ENCODE results near the gene METAP1D.
"Not testable (repeated sequence)": the region's sequence is repeated elsewhere in the genome, so short reads cannot be mapped to it uniquely, and the experiment has no call there.

METAP1D gene

DNA sequence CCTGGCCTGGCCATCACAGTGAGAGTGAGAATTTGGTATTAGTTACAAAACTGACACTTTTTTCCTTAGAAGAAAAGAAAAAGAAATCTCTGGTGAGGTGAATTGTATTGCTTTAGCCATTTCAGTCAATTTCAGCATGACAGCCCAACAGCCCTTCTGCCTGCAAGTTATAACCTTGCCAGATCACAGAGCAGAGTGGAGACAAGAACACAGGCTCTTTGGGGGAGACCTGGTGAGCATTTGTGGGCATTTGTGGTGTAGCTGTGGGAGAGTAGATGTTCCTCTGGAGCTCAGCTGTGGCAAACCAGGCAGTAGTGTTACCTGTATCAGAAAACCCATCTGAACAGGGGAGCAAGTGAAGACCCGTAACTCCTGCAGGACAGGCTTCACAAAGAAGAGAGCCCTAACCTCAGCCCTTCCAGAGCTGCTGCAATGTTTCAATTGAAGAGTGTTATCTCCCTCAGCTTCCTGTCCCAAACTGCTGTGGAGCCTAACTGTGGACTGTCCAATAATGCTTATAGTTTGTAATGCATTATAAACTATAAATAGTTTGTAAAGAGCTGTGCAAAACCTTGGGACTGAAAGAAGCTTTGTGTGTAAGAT, 62.8 kb downstream of the METAP1D start:
- H3K4me1 ChIP-seq (ENCODE audit: control insufficient read depth, insufficient read depth, low read length) = no peaks in the 10 kb centered on the region
- H3K9me3 ChIP-seq (ENCODE audit: control insufficient read depth, insufficient read depth, low read length) = no peaks in the 10 kb centered on the region
- no peak overlapping the region for H3K27ac ChIP-seq (ENCODE audit: low read length)
- DNase-seq (ENCODE audit: low read depth, low spot score) = no peak
- no CpG with 5 or more reads among the region's 1 CpG for WGBS (ENCODE audit: insufficient coverage, insufficient read length)
- no peak overlapping the region for H3K4me3 ChIP-seq (ENCODE audit: low read length)
- no peaks in the 10 kb centered on the region for H3K27me3 ChIP-seq (ENCODE audit: control insufficient read depth, insufficient read depth, low read length)
- no peaks in the 10 kb centered on the region for H3K36me3 ChIP-seq (ENCODE audit: control insufficient read depth, insufficient read depth, low read length)

DNA sequence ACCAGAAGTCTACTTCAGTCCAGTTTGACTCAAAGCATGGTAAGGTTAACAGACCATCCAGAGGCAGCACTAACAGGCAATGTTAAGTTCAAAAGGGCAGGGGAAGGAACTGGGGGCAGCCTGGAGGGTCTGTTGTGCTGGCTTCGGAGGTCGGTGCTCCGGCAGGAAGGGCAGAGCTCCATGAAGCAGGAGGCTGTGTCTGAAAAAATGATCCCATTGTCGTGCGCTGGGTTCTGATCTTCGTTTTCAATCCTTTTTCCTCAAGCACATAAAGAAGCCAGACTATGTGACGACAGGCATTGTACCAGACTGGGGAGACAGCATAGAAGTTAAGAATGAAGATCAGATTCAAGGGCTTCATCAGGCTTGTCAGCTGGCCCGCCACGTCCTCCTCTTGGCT, 63.7 kb downstream of the METAP1D start:
- Histone ChIP-seq H3K4me1 (ENCODE audit: control insufficient read depth, insufficient read depth, low read length) (no peaks in the 10 kb centered on the region), H3K27me3 (ENCODE audit: control insufficient read depth, insufficient read depth, low read length) (no peaks in the 10 kb centered on the region), H3K27ac (ENCODE audit: low read length) (no peak overlapping the region), H3K36me3 (ENCODE audit: control insufficient read depth, insufficient read depth, low read length) (no peaks in the 10 kb centered on the region), H3K4me3 (ENCODE audit: low read length) (no peak overlapping the region), H3K9me3 (ENCODE audit: control insufficient read depth, insufficient read depth, low read length) (no peaks in the 10 kb centered on the region)
- WGBS (ENCODE audit: insufficient coverage, insufficient read length) = no CpG with 5 or more reads among the region's 9 CpGs
- DNase-seq (ENCODE audit: low read depth, low spot score) = no peak

DNA sequence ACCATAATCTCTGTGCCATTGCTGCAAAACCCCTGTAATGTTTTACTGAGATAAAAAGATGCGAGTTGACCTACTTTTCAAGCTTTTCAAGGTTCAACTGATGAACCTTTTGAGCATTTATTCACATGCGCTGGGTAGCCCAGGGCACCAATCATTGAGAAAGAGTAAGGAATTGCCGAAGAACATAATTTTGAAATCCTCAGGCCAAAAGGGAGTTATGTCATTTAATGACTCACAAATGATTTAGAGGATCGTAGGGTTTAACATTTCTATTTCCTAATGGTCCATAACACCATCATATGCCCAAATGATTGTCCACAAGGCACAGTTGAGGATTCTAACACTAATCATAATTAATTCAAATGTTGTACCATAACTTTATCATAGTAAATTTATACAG, 65.4 kb downstream of the METAP1D start:
- H3K9me3 ChIP-seq (ENCODE audit: control insufficient read depth, insufficient read depth, low read length) = no peaks in the 10 kb centered on the region
- H3K27me3 ChIP-seq (ENCODE audit: control insufficient read depth, insufficient read depth, low read length) = no peaks in the 10 kb centered on the region
- no CpG with 5 or more reads among the region's 4 CpGs for WGBS (ENCODE audit: insufficient coverage, insufficient read length)
- H3K4me1 ChIP-seq (ENCODE audit: control insufficient read depth, insufficient read depth, low read length) = no peaks in the 10 kb centered on the region
- DNase-seq (ENCODE audit: low read depth, low spot score) = no peak
- no peak overlapping the region for H3K4me3 ChIP-seq (ENCODE audit: low read length)
- no peaks in the 10 kb centered on the region for H3K36me3 ChIP-seq (ENCODE audit: control insufficient read depth, insufficient read depth, low read length)
- H3K27ac ChIP-seq (ENCODE audit: low read length) = no peak overlapping the region

DNA sequence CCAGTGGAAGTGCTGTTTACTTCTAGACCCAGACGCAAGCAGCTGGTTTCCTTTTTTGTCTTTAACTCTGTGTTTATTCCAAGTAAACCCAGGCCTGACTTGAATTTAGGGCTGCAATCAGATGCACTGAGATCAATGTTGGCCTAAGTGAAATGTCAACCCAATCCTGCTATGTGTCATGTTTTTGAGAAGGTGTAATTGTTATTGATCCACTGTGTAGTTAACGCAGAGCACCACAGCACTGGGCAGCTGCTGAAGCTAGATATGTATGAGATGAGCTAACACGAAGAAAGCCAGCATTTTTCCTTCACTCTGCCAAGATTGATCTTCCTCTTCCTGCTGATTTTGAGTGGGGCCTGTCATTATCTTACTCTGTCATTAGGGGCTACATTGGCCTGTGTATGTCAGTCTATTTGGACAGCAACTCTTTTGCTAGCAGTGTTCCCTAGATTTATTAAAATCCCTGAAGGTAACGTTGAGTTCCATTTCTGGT, 66.7 kb downstream of the METAP1D start:
- WGBS (ENCODE audit: insufficient coverage, insufficient read length) = no CpG with 5 or more reads among the region's 4 CpGs
- no peak for DNase-seq (ENCODE audit: low read depth, low spot score)
- Histone ChIP-seq H3K4me1 (ENCODE audit: control insufficient read depth, insufficient read depth, low read length) (no peaks in the 10 kb centered on the region), H3K9me3 (ENCODE audit: control insufficient read depth, insufficient read depth, low read length) (no peaks in the 10 kb centered on the region), H3K36me3 (ENCODE audit: control insufficient read depth, insufficient read depth, low read length) (no peaks in the 10 kb centered on the region), H3K27ac (ENCODE audit: low read length) (no peak overlapping the region), H3K27me3 (ENCODE audit: control insufficient read depth, insufficient read depth, low read length) (no peaks in the 10 kb centered on the region), H3K4me3 (ENCODE audit: low read length) (no peak overlapping the region)

DNA sequence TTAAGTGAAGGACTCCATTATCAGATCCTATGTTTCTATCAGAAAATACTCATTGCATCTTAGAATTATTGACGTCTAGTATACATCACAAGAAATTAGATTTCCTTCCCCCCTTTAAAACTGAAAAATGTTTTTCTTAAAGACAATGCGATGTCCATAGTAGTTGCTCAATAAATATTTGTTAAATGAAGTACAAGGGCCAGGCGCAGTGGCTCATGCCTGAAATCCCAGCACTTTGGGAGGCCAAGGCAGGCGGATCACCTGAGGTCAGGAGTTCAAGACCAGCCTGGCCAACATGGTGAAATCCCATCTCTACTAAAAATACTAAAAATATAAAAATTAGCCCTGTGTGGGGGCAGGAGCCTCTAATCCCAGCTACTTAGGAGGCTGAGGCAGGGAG, 68.2 kb downstream of the METAP1D start:
- DNase-seq (ENCODE audit: low read depth, low spot score); H3K36me3 ChIP-seq (ENCODE audit: control insufficient read depth, insufficient read depth, low read length); H3K27ac ChIP-seq (ENCODE audit: low read length); H3K4me1 ChIP-seq (ENCODE audit: control insufficient read depth, insufficient read depth, low read length); H3K4me3 ChIP-seq (ENCODE audit: low read length); H3K27me3 ChIP-seq (ENCODE audit: control insufficient read depth, insufficient read depth, low read length); H3K9me3 ChIP-seq (ENCODE audit: control insufficient read depth, insufficient read depth, low read length): not testable (repeated sequence)
- no CpG with 5 or more reads among the region's 4 CpGs for WGBS (ENCODE audit: insufficient coverage, insufficient read length)

DNA sequence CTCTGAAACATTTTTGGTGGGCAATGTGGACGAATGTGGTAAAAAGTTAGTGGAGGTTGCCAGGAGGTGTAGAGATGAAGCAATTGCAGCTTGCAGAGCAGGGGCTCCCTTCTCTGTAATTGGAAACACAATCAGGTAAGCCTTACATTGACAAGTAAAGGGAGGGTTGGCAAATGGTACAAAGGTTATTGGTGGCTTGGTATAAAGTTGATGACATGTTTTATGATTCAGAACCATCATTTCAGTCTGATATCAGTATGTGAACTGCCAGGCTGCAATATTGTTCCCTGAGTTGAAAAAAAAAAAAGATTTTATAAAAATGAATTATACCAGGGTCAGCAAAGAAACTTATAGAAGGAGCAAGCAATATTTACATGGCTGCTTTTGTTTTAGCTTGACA, 71.2 kb downstream of the METAP1D start:
- Histone ChIP-seq H3K27ac (ENCODE audit: low read length) (no peak overlapping the region), H3K4me3 (ENCODE audit: low read length) (no peak overlapping the region), H3K4me1 (ENCODE audit: control insufficient read depth, insufficient read depth, low read length) (no peaks in the 10 kb centered on the region), H3K27me3 (ENCODE audit: control insufficient read depth, insufficient read depth, low read length) (peaks cover 2% of the 10 kb centered on the region; the same call in 1 of the 2 replicates), H3K36me3 (ENCODE audit: control insufficient read depth, insufficient read depth, low read length) (no peaks in the 10 kb centered on the region), H3K9me3 (ENCODE audit: control insufficient read depth, insufficient read depth, low read length) (no peaks in the 10 kb centered on the region)
- DNase-seq (ENCODE audit: low read depth, low spot score) = no peak
- WGBS (ENCODE audit: insufficient coverage, insufficient read length) = no CpG with 5 or more reads among the region's 1 CpG

DNA sequence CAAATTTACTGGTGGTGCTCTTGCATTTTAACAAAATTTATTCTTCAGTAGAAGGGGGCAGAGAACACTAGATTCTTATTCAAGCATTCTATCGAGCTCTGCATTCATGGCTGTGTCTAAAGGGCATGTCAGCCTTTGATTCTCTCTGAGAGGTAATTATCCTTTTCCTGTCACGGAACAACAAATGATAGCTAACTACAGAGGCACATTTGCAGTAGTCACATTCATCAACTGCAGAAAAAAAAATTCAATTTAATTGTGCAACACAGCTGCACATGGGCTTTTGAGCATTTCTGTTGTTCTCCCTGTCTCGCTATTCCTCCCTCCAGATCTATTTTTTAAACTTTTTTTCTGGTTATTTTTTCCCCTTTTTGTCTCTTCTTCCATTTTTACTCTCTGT, 72.5 kb downstream of the METAP1D start:
- H3K9me3 ChIP-seq (ENCODE audit: control insufficient read depth, insufficient read depth, low read length) = no peaks in the 10 kb centered on the region
- no peaks in the 10 kb centered on the region for H3K4me1 ChIP-seq (ENCODE audit: control insufficient read depth, insufficient read depth, low read length)
- no peak for DNase-seq (ENCODE audit: low read depth, low spot score)
- H3K4me3 ChIP-seq (ENCODE audit: low read length) = no peak overlapping the region
- no peak overlapping the region for H3K27ac ChIP-seq (ENCODE audit: low read length)
- H3K27me3 ChIP-seq (ENCODE audit: control insufficient read depth, insufficient read depth, low read length) = peaks cover 2% of the 10 kb centered on the region; the same call in 1 of the 2 replicates
- no peaks in the 10 kb centered on the region for H3K36me3 ChIP-seq (ENCODE audit: control insufficient read depth, insufficient read depth, low read length)
- WGBS (ENCODE audit: insufficient coverage, insufficient read length) = no CpG with 5 or more reads among the region's 3 CpGs

DNA sequence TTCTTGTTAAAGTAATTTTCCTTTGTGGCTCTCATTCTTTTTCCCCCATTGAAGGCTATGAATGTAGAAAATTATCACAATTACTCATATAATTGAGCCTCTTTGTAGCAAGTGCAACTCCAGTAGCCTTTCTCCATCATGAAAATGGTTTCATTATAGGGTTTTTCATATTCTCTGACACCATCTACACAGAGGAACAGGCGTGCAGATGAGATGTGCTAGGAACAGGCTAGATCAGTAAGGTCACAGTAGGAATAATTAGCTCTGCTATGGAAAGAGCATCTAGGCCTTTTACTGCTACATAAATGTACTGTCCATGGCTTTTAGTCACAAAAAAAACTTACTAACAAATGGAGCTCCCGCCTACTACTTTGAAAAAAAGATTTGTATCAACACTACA, 73.0 kb downstream of the METAP1D start:
- H3K27ac ChIP-seq (ENCODE audit: low read length) = no peak overlapping the region
- H3K36me3 ChIP-seq (ENCODE audit: control insufficient read depth, insufficient read depth, low read length) = no peaks in the 10 kb centered on the region
- peaks cover 2% of the 10 kb centered on the region; the same call in 1 of the 2 replicates for H3K27me3 ChIP-seq (ENCODE audit: control insufficient read depth, insufficient read depth, low read length)
- no CpG with 5 or more reads among the region's 2 CpGs for WGBS (ENCODE audit: insufficient coverage, insufficient read length)
- DNase-seq (ENCODE audit: low read depth, low spot score) = no peak
- no peaks in the 10 kb centered on the region for H3K4me1 ChIP-seq (ENCODE audit: control insufficient read depth, insufficient read depth, low read length)
- H3K4me3 ChIP-seq (ENCODE audit: low read length) = no peak overlapping the region
- no peaks in the 10 kb centered on the region for H3K9me3 ChIP-seq (ENCODE audit: control insufficient read depth, insufficient read depth, low read length)

DNA sequence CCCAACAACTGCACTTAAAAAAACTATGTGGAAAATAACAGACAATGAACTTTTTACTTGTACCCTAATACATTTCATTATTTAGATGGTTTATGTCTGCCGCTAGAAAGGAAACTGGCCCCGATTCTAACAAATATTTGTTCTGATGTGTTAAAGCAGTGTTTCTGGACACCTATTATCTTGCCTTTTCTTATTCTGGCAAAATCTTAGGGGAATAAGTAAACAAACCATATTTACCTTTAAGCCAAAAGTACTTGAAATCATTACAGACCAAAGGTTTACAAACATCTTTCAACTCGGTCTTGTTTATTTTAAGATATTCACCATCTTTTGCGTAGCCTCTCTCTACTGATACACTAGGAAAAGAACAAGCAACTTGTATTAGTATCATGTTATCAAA, 73.8 kb downstream of the METAP1D start:
- no peak overlapping the region for H3K4me3 ChIP-seq (ENCODE audit: low read length)
- DNase-seq (ENCODE audit: low read depth, low spot score) = no peak
- H3K9me3 ChIP-seq (ENCODE audit: control insufficient read depth, insufficient read depth, low read length) = no peaks in the 10 kb centered on the region
- no peaks in the 10 kb centered on the region for H3K4me1 ChIP-seq (ENCODE audit: control insufficient read depth, insufficient read depth, low read length)
- H3K27ac ChIP-seq (ENCODE audit: low read length) = no peak overlapping the region
- no CpG with 5 or more reads among the region's 4 CpGs for WGBS (ENCODE audit: insufficient coverage, insufficient read length)
- peaks cover 9% of the 10 kb centered on the region for H3K27me3 ChIP-seq (ENCODE audit: control insufficient read depth, insufficient read depth, low read length)
- no peaks in the 10 kb centered on the region for H3K36me3 ChIP-seq (ENCODE audit: control insufficient read depth, insufficient read depth, low read length)

DNA sequence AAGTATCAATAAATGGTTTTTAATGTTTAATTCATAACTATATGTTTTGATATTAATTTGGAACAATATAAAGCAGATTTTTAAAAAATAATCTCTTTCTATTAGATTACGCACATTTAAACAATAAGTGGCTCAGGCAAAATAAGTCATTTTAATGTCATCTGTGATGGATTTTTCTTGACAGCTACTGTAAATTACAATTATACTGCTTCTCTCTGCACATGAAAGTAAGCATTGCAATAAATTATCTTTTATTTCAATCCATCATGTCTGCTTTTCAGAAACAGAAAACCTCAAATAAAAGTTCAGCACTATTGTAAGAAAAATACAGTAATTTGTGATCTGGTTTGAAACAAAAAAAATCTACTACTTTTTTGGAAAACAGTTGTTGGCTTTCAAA, 74.5 kb downstream of the METAP1D start:
- no peaks in the 10 kb centered on the region for H3K9me3 ChIP-seq (ENCODE audit: control insufficient read depth, insufficient read depth, low read length)
- WGBS (ENCODE audit: insufficient coverage, insufficient read length) = no CpG with 5 or more reads among the region's 1 CpG
- peaks cover 16% of the 10 kb centered on the region for H3K27me3 ChIP-seq (ENCODE audit: control insufficient read depth, insufficient read depth, low read length)
- no peak overlapping the region for H3K4me3 ChIP-seq (ENCODE audit: low read length)
- no peaks in the 10 kb centered on the region for H3K4me1 ChIP-seq (ENCODE audit: control insufficient read depth, insufficient read depth, low read length)
- no peak for DNase-seq (ENCODE audit: low read depth, low spot score)
- H3K27ac ChIP-seq (ENCODE audit: low read length) = no peak overlapping the region
- no peaks in the 10 kb centered on the region for H3K36me3 ChIP-seq (ENCODE audit: control insufficient read depth, insufficient read depth, low read length)

DNA sequence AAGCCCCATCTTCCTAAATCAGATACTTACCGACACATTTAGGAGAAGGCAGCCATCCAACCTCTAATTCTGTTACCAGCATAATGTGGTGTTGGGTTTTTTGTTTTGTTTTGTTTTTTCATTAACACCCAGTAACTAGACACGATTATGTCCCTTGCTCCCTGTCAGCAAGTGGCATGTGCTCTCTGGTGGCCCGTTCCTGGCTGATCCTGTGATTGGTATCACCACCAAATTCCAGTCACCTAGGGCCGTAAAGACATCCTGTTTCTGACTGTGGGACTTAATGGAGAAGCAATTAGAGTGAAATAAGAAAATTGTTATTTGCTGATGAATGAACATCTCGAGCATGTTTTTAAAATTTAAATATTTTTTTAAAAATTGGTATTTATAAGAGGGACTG, 79.7 kb downstream of the METAP1D start:
- Histone ChIP-seq H3K27me3 (ENCODE audit: control insufficient read depth, insufficient read depth, low read length) (peaks cover 66% of the 10 kb centered on the region), H3K4me3 (ENCODE audit: low read length) (no peak overlapping the region), H3K9me3 (ENCODE audit: control insufficient read depth, insufficient read depth, low read length) (no peaks in the 10 kb centered on the region), H3K36me3 (ENCODE audit: control insufficient read depth, insufficient read depth, low read length) (no peaks in the 10 kb centered on the region), H3K4me1 (ENCODE audit: control insufficient read depth, insufficient read depth, low read length) (peaks cover 6% of the 10 kb centered on the region), H3K27ac (ENCODE audit: low read length) (no peak overlapping the region)
- 100% methylated on average over 1 of the region's 5 CpGs for WGBS (ENCODE audit: insufficient coverage, insufficient read length)
- no peak for DNase-seq (ENCODE audit: low read depth, low spot score)

Measured in iPS DF 6.9 (cell line).